Activated CD8-positive, alpha-beta memory T cell treated with anti-CD3 and anti-CD28 coated beads for 48 hours (primary cell): ENCODE results near the gene WDR36.

Source experiments
- DNase-seq, 3 experiments: peaks; one replicate each; pipeline ENCODE4 v3.0.0-alpha.2; 2020; ENCODE audit warnings: low read depth in 2 of 3, low spot score in 2 of 3

Gene WDR36

DNA sequence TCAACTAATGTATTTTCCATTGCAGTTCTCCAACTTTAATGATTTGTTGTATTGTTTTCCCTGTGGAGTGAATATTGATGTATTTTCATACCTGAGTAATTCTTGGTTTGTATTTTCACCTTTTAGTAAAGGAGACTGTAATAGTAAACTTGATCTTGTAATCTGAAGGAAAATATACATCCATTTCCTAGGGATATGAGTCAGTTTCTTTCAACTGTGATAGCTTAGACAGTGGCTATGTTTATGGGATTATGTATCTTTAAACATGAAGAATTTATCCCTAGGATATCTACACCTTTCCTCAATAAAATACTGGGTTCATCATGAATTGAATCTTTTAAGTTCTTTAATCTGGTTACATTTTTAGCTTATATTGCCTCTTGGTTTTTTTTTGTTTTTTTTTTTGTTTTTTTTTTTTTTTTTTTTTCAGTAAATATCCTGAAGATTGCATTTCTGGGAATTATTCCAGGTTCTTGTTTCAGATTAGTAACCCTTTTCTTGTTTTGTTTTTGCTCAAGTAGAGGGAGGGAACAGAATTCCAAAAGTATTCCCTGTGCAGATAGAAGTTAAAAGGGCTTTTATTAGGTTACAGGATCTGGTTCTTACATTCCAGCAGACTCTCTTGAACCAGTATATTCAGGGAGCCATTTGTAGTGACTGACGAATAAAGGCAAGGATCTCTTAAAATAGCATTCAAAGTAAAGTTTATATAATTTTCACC lies 7.1 kb downstream of the WDR36 start:
- no peak for DNase-seq

DNA sequence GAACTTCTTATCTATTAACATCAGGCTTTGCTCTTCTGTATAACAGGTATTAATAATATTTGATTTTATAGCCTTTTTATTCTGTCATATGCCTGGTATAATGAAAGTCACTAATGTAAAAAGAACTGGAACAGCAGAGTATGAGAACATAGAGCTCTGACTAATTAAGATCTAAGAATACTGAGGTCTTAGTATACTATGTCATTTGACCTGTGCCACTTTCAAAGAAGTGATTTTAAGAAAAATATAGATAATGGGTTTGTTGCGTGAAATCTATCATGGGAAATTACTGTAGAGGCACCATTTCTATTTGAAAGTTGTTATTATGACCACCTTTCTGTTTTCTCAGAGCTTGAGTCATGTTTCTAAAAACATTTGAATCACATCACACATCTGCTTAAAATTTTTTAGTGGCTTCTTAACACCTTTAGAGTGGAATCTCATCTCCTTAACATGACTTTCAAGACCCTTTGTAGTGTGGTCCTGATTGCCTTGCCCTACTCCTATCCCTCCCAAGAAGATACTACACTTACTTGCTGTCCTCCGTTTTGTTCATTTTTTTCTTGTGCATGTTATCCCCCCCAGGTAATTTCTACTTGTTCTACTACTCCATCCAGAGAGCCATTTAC lies 14.3 kb downstream of the WDR36 start:
- DNase-seq, result no peak

DNA sequence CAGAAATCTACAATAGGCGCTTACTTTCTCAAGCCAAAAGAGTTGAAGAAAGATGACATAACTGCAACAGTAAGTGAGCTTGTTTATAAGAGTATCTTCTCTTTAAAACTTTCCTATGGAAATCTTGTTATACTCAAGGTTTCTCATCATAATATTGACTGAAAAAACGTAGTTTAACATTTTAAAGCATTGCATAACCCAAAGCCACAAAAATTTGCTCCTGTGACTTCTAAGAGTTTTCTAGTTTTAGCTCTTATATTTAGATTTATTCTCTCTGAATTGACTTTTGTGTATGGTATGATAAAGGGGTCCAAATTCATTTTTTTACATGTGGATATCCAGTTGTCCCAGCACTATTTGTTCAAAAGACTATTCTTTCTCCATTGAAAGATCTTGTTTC lies 15.2 kb downstream of the WDR36 start:
- DNase-seq, result no peak

DNA sequence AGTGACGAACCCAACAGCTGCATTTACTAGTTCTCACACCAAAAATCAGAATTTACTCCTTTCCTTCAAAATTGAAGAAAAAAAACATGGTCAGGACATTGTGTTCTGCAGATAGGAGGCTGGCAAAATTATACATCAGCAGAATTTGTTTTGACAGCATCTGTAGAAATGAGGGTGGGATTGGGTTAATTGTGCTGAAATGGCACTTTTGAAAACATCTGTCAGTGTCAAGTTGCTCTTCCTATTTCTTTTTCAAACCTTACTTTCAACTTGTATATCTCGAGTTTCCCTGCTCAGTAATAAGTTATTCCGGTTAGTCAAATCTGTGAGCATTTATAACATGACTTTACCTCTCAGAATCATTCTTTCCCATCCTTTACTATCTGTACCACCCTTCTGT lies 19.8 kb downstream of the WDR36 start:
- no peak for DNase-seq

DNA sequence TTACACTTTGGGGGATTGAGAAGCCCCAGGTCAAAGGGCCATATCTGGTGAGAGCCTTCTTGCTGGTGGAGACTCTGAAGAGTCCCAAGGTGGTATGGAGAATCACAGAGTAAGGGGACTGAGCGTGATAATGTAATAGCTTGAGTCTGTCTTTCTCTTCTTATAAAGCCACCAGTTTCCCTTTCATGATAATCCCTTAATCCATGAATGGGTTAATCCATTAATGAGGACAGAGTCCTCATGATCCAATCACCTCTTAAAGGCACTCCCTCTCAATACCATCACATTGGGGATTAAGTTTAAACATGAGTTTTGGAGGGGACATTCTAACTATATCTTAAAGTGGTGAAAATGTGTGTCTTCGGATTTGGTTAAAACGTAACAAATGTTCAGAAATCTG lies 21.5 kb downstream of the WDR36 start:
- no peak for DNase-seq

- no peak for DNase-seq
These were observed 23.1 kb downstream of the WDR36 start for GRCh38 chr5:111115229-111115628.

- no peak for DNase-seq
These were observed 24.4 kb downstream of the WDR36 start for GRCh38 chr5:111116550-111116949.

GRCh38 chr5:111117136-111117535 lies 25.0 kb downstream of the WDR36 start:
- DNase-seq, result no peak

GRCh38 chr5:111119221-111119620 lies 27.1 kb downstream of the WDR36 start:
- no peak for DNase-seq

DNA sequence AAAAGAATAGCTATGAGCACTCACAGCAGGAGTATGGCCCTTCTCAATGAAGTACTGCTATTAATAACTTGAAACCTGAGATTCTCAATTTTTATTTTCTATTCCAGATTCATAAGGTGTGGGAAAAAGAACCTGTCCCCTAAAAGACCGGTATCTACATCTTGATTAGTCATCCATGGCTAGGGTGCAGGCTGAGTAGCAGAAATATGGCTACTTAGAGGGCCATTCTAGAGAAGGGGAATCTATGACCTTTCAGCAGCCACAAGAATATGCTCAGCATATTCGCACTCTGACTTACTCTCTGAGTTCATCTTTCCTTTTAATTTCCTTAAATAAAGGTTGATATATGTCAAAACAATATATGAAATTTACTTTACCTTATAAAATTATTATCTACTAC lies 27.7 kb downstream of the WDR36 start:
- no peak for DNase-seq

GRCh38 chr5:111120911-111121310 lies 28.8 kb downstream of the WDR36 start:
- no peak for DNase-seq

- no peak for DNase-seq
These were observed 29.8 kb downstream of the WDR36 start for GRCh38 chr5:111121926-111122325.

DNA sequence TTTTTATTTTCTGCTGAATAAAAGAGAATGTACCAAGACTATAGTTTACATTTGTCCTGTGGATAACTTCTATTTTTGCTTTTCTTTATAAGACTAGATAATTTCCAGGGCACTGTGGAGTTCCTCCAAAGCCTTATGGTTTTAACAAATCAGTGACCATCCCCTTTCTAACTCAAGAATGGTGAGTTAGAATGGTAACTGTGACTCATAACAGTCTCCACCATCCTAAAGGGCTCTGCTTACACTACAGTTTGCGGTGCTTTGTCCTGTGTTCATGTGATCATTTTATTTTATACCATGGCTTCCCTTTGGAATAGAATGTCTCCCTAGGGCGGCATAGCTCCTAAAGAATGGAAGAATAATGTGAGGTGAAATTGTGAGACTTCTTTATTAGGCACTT lies 30.2 kb downstream of the WDR36 start:
- DNase-seq, result no peak

- DNase-seq, result no peak
These were observed 32.6 kb downstream of the WDR36 start for GRCh38 chr5:111124793-111125192.

DNA sequence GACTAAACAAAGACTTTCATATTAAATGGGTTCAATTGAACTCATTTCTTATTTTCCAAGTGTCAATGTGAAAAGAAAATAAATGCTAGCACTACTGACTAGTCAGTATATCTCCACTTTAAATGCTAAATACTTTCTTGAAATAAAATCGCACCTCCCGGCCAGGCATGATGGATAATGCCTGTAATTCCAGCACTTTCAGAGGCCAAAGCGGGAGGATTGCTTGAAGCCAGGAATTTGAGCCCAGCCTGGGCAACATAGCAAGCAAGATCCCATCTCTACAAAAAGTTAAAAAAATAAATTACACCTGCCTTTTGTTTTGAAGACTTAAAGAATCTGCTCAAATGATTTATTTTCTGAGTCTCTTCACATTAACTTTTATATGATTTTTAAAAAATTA lies 34.7 kb downstream of the WDR36 start:
- no peak for DNase-seq

DNA sequence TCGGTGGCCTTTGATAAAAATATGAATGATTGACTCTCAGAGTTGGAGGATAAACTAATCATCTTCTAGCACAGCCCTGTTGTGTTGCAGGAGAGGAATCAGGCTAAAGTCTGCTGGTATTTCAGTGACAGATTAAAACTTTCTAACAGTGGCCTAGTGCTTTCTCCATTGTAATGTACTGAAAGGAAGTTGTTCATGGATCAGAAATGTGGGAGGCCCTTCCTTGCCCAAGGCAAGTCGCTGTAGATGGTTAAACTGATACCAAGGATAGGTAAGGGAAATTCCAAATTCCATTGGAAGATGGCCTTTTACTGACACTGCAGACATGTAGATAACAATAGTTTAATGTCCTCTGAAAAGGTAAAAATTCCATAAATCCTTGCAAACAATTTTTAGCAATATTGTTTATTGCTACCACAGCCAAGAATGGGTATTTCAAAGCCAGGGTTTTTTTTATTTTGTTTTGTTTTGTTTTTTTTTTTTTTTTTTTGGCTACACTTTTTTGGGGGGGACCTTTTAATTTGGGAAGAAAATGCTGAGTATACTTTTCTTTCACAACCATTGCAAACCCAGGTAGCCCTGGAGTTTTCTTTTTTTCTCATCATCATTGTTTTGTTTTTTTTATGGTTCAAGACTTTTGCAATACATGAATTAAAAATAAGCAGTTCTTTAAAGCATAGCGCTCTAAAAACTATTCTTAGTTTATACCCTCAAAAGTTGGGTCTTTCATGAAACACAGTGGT lies 35.5 kb downstream of the WDR36 start:
- no peak for DNase-seq

- no peak for DNase-seq
These were observed 37.8 kb downstream of the WDR36 start for GRCh38 chr5:111129938-111130337.

GRCh38 chr5:111131356-111131755 lies 39.2 kb downstream of the WDR36 start:
- DNase-seq, result no peak

- DNase-seq, result no peak
These were observed 39.9 kb downstream of the WDR36 start for GRCh38 chr5:111132076-111132475.

DNA sequence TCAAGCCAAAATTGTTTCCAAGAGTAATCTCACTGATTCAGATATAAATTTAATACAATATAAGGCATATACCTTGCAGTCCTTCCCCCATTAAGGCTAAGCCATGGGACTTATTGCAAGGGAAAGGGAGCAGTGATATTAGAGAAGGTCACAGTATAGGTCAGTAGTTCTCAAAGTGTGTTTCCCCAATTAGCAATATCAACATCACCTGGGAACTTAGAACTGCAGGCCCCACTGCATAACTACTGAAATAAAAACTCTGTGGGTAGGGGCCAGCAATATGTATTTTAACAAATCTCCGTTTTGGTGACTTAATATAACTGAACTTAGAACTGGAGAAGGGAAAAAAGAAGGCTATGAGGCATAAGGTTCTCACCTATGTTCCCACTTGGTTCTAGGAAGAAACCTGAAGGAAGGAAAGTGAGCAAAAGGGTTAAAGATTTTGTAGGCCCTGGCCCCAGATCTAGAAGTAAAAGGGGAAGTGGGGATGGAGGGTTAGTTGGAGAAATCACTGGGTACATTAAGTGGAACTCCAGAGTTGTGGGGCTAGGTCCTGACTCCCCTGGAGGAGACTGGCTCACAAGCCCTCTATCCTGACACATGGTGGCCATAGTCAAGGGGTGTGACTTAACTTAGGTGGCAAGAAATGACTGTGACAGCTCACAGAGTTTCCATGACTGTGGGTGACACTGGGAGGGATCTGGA lies 40.7 kb downstream of the WDR36 start:
- DNase-seq, result no peak

- no peak for DNase-seq
These were observed 41.2 kb downstream of the WDR36 start for GRCh38 chr5:111133436-111133751.

- no peak for DNase-seq
These were observed 41.9 kb downstream of the WDR36 start for GRCh38 chr5:111134087-111134486.
